GM06990 (cell line): ENCODE data around the gene ACY1.
A peak's percentile ranks its signal among the peaks of the same experiment; 100 is the strongest.

ENCODE experiments used
- DNase-seq: peaks from one replicate; pipeline ENCODE4 v3.0.0-alpha.2; 2011; ENCODE audit not compliant: insufficient read length; ENCODE audit errors: extremely low read depth
- H3K27me3 ChIP-seq: replicated peaks from 2 replicates; pipeline ENCODE4 v1.6.0; 2011; ENCODE audit warnings: low read length; ENCODE audit not compliant: control insufficient read depth, insufficient read depth
- H3K36me3 ChIP-seq: 2 replicates; pipeline ENCODE4 v1.5.1; 2011; ENCODE audit warnings: low read length; ENCODE audit not compliant: control insufficient read depth, insufficient read depth
- H3K4me3 ChIP-seq: replicated peaks from 2 replicates; pipeline ENCODE4 v1.5.1; 2011; ENCODE audit warnings: low read depth, mild to moderate bottlenecking, control low read depth, low read length
- CTCF ChIP-seq: IDR thresholded peaks from 2 replicates; pipeline ENCODE4 v1.5.1; 2011; ENCODE audit warnings: low read length, control low read depth, mild to moderate bottlenecking, inconsistent platforms; ENCODE audit not compliant: insufficient read depth, poor library complexity, severe bottlenecking

The ACY1 gene

GRCh38 chr3:51968883-51969678 is 14.3 kb upstream of the ACY1 start:
- peaks cover 2% of the 10 kb centered on the region; the same call in 1 of the 2 replicates for H3K36me3 ChIP-seq
- no peak for TF ChIP-seq CTCF
- DNase-seq: no peak
- no peak overlapping the region for H3K4me3 ChIP-seq
- H3K27me3 ChIP-seq: no peaks in the 10 kb centered on the region

- DNase-seq: no peak
- no peak for TF ChIP-seq CTCF
- peaks cover 2% of the 10 kb centered on the region; the same call in 1 of the 2 replicates for H3K36me3 ChIP-seq
- H3K4me3 ChIP-seq: no peak overlapping the region
- H3K27me3 ChIP-seq: no peaks in the 10 kb centered on the region
These were observed 13.5 kb upstream of the ACY1 start for GRCh38 chr3:51969841-51970240.

- no peaks in the 10 kb centered on the region for H3K27me3 ChIP-seq
- peaks cover 2% of the 10 kb centered on the region; the same call in 1 of the 2 replicates for H3K36me3 ChIP-seq
- no peak overlapping the region for H3K4me3 ChIP-seq
- no peak for DNase-seq
- TF ChIP-seq CTCF: no peak
These were observed 12.6 kb upstream of the ACY1 start for GRCh38 chr3:51970606-51971300.

- no peak for TF ChIP-seq CTCF
- H3K36me3 ChIP-seq: peaks cover 2% of the 10 kb centered on the region; the same call in 1 of the 2 replicates
- DNase-seq: no peak
- no peak overlapping the region for H3K4me3 ChIP-seq
- no peaks in the 10 kb centered on the region for H3K27me3 ChIP-seq
These were observed 12.0 kb upstream of the ACY1 start for GRCh38 chr3:51971350-51971749.

- no peaks in the 10 kb centered on the region for H3K27me3 ChIP-seq
- DNase-seq: no peak
- TF ChIP-seq CTCF: no peak
- peak overlapping the region; percentile 97 for H3K4me3 ChIP-seq
- H3K36me3 ChIP-seq: peaks cover 2% of the 10 kb centered on the region; the same call in 1 of the 2 replicates
These were observed 8.9 kb upstream of the ACY1 start for GRCh38 chr3:51974277-51974962.
